ENCODE measurements around the gene HYCC2.
"Not testable (repeated sequence)": the region's sequence is repeated elsewhere in the genome, so short reads cannot be mapped to it uniquely, and the experiment has no call there.

Gene HYCC2

DNA sequence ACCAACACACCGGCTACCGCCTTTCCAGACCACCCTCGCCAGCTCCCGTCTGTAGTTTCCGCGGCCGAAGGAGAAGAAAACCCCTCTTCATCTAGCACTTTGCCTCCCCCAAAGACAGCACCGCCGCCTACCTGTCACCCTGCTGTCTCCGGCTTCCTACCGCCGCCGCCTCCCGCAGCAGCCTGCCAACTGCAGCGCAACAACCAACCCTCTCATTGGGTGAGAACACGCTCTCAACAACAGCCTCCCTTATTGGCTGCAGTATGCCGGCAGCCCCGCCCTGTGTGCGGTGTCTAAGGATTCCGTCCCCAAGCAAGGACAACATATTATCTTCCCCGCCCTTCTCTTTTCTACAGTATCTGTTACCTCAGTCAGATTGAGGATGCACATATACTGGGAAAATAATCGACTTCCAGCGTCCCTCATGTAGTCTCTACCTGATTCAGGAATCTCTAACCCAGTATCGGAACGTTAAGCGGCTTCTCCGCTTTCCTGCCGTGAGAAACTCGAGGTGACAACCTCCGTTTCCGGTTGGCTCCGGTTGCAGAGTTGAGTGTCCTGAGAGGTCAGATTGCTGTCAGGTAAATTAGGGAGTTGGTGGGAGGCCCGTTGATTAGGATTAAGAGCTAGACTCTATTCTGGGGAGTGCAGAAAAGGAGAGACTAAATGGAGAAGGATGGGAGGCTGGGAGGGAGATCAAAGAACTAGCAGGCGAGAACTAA, at the start of gene HYCC2, which contains the start of gene NDUFB3:
Gene HYCC2 (minus strand): TSS at position 193 of the 722 bp plus-strand sequence. CDS start 47,662 bp downstream, outside the sequence.
Gene NDUFB3 (plus strand): TSS at position 523 of the 722 bp plus-strand sequence. CDS start 6,882 bp downstream, outside the sequence.
- DNase-seq = peak; percentile 67

DNA sequence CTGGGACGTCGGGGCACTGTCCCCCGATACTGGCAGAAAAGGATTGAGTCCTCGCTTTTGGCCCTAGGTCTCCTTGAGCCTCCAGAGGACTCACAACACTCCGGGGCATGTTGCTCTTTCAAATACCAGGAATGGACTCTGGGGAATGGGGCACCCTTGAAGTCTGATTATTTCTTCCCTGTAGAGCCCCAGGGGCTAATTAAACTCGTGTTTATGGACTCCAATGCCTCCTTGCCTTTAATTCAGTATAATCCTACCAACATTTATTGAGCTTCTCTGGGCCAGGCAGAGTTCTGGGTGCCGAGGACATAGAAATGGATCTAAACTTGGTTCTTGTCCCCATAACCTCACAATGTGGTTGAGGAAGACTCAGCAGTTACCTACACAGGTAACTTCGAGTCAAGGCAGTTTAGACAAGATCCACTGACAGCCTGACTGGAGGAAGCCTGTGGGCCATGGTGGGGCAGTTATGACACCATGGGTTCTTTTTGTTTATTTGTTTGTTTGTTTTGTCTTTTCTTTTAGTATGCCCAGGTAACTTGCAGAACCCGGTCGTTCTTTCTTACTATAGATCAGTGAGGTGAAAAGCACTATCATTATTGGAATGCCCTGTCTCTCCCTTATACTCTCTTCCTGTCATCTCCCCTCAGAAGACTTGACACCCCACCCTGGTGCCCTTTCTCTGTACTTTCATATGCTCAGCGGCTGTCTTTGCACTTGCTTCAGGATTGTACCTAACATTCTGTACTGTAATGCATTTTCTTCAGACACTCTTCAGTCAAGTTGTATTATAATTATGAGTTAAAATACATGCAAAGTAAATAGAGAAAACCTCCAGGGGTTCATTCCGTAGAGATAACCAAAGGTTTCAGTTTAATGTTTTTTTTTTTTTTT, 47.7 kb upstream of the HYCC2 start:
- DNase-seq = peak; percentile 39

DNA sequence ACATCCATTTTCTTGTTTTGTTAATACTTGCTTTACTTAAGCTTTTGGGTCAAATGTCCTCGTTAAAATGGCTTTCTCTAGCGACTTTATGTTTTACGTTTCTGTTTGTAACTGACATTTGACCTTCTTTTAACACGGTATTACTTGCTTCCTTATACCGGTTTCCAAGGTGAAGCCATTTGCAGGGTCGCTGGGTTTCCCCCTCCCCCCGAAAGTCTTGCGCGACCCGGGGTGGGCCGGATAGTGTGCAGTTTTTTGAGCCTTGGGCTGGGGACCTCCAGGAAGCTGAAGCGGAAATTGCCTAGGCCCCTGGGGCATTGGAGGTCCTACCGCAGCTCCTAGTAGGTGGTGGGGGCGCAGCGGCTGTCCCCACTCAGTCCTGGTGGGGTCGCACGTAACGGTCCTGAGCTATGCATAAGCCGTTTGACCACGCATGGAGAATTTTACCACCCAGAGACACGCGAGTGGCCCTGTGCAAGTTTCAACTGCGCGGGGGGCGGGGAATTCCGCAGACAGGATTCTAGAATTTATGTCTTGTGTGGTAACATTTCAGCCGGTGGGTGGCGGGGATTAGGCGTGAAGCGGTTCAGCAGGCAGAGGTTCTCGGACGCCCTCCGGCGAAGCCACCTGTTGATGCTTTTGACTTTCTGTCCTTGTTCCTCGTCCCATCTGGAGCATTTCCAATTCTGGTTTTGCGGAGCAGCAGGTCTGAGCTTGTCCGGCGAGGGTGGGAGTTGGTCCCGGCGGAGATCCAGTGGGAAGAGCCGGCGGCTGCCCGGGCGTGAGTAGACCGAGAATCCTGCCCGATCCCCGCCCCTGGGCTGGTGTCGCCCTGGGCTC, 46.9 kb upstream of the HYCC2 start:
- peak; percentile 30 for DNase-seq

DNA sequence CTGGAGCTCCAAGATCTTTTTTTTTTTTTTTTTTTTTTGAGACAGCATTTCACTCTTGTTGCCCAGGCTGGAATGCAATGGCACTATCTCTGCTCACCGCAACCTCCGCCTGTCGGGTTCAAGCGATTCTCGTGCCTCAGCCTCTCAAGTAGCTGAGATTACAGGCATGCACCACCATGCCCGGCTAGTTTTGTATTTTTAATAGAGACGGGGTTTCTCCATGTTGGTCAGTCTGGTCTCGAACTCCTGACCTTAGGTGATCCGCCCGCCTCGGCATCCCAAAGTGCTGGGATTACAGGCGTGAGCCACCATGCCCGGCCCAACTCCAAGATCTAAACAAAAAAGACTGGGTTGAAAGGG, 46.2 kb upstream of the HYCC2 start:
- not testable (repeated sequence) for DNase-seq

DNA sequence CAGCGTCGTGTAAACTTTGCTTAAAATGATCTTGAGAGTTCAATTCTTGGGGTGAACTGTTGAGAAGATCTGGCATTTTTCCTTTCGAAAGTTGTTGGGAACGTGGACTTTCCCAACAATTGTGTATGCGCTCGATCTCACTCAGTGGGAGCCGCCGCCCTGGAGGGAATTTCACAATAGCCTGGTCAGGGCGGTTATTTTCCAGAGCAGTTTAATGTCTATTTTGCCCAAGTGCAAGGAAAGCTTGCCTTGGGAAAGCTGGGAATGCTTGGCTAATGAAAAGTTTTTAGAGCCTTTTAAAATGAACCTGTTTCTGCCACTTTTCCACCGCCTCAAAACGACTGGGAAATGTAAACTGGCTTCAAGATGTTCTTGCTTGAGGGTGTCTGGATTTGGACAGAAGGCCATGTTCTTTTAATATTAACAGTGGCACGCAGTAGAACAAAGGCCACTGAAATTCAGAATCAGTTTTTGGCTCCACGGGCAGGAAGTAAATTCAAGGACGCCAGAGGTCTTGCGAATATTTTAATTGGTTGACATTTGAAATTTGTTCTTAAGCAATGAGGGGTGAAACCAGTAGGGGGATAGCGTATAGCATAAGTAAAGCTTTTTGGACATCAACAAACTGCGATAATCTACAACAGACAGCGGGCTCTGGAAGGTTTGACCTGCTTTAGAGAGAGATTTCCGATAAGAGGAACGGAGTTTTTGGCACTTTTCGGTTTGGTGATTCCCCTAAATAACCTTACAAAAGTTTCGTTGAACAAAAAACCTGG, 45.7 kb upstream of the HYCC2 start:
- peak; percentile 48 for DNase-seq

- DNase-seq = peak; percentile 25
Observed at GRCh38 chr2:201116115-201116958, 44.9 kb upstream of the HYCC2 start, which contains the start of gene CFLAR. Gene CFLAR, plus strand, starts transcription at chr2:201116164. Its CDS starts 13,702 bp downstream, at chr2:201129866.

DNA sequence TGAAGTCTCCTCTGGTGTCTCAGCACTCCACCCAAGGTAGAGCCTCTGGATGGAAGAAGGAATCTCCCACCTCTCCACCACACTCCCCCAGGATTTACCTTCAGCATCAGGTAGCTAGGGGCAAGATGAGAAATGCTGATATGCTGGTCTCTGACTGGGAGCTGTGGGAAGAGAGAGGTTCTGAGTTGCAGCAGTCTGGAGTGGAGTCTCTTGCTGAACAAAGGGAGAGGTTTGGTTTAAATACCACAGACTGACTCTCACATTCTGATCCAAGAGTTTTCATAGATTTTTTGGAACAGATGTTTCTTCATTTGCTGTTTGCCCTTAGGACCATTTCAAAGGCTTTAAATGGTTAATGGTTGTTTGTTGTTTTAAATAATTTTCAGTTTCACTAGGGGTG, 43.4 kb upstream of the HYCC2 start:
- DNase-seq = no peak

DNA sequence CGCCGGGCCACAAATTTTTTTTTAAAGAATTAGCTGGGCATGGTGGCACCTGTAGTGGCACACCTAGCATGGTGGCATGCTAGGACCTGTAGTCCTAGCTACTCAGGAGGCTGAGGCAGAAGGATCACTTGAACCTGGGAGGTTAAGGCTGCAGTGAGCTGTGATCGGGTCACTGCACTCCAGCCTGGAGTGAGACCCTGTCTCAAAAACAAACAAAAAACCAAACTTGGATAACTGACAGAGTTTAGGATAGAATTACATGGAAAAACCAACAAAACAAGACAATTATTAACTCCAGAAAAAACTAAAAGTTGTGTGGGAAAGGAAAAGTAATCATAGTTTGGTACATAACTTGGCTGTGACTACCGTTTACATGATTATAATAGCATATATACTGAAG, 42.9 kb upstream of the HYCC2 start:
- no peak for DNase-seq

GRCh38 chr2:201111096-201111495, 39.6 kb upstream of the HYCC2 start:
- no peak for DNase-seq

GRCh38 chr2:201110615-201111014, 39.1 kb upstream of the HYCC2 start:
- DNase-seq = no peak

DNA sequence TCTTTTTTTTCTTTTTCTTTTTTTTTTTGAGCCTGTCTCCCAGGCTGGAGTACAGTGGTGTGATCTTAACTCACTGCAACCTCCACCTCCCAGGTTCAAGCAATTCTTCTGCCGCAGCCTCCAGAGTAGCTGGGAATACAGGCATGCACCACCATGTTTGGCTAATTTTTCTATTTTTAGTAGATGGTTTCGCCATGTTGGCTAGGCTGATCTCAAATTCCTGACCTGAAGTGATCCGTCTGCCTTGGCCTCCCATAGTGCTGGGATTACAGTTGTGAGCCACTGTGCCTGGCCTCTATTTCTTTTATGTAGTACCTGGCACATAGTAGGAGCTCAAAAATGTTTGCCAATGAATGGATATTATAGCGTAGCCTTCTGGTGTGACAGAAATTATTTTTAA, 37.7 kb upstream of the HYCC2 start:
- DNase-seq = no peak

- DNase-seq = no peak
Observed at GRCh38 chr2:201108341-201108740, 36.9 kb upstream of the HYCC2 start.

- no peak for DNase-seq
Observed at GRCh38 chr2:201107624-201108023, 36.2 kb upstream of the HYCC2 start.

- DNase-seq = no peak
Observed at GRCh38 chr2:201105759-201106158, 34.3 kb upstream of the HYCC2 start.

DNA sequence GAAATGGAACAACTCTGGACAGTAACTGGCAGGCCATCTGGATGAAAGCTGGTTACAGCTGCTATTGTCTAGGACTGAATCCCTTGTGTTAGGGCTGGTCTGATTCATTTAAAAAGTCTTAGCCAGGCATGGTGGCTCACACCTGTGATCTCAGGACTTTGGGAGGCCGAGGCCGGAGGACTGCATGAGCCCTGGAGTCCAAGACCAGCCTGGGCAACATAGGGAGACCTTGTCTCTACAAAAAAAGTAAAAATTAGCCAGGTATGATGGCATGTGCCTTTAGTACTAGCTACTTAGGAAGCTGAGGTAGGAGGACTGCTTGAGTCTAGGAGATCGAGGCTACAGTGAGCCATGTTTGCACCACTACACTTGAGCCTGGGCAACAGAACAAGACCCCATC, 29.0 kb upstream of the HYCC2 start:
- DNase-seq = no peak

DNA sequence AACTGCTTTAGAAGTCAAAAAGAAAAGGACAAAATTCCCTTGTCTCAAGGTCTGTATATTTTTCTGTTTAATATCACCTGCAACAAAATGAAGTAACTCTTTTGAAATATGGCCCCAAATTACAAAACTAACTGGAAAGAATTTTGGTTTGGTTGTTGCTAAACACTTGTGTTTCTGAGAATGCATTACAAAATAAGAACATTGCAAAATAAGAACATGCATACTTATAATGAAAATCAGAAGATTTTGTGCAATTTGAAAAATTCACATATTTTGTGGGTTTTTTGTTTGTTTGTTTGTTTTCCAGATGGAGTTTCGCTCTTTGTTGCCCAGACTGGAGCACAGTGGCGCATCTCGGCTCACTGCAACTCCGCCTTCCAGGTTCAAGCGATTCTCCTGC, 22.1 kb upstream of the HYCC2 start:
- no peak for DNase-seq

GRCh38 chr2:201090574-201090973, 19.1 kb upstream of the HYCC2 start:
- DNase-seq = no peak

- DNase-seq = no peak
Observed at GRCh38 chr2:201084863-201085262, 13.4 kb upstream of the HYCC2 start.

GRCh38 chr2:201074996-201075395, 3.5 kb upstream of the HYCC2 start:
- no peak for DNase-seq

DNA sequence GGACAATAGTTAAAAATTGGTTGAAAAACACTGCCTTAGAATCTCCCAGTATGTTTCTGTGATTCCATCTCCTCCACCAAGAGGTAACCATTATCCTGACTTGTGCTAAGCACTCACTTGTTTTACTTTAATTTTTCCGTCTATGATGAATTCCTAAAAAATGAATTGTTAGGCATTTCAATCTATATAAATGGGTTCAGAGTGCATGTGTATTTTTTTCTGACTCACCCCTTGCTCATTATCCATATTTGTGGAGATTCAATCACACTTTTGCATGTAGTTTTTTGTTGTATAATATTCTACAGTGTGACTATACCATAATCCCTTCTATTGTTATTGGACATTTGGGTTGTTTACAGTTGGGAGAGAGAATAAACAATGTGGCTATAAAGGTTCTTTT, 1.6 kb upstream of the HYCC2 start:
- DNase-seq = no peak

DNA sequence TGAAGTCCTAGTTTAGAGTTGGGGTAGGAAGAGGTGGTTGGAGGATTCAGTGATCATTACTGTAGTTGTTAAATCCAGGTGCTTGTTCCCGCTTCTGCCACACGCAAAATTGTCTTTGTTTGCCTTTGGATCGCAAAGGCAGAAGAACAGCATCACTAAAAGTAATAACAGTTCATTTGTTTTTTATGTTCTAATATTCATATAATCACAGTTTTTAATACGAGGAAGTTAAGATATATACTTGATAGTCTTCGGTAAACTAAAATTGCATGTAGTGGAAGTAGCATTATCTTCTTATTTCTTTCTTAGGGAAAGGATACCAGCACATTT, 695 bp upstream of the HYCC2 start:
- DNase-seq = no peak
